Progenitor cell of endocrine pancreas (in vitro differentiated cells): Measurements from ENCODE around the gene ADAMTS14. TPM values are rescaled to one million over a fixed set of nuclear protein-coding genes. Genes with fewer than 3 reads are reported as not detected.
"Not testable (repeated sequence)": the region's sequence is repeated elsewhere in the genome, so short reads cannot be mapped to it uniquely, and the experiment has no call there.

Experiments
- DNase-seq: peaks from one replicate; pipeline ENCODE4 v3.0.0; 2021; ENCODE audit warnings: low spot score; ENCODE audit not compliant: unreplicated experiment
- H3K27ac Mint-ChIP-seq: 2 replicates; pipeline ENCODE4 v1.8.0; 2021; ENCODE audit warnings: mild to moderate bottlenecking, moderate library complexity, mixed read lengths
- H3K27me3 Mint-ChIP-seq: 2 replicates; pipeline ENCODE4 v1.8.0; 2021; ENCODE audit warnings: mixed read lengths
- H3K36me3 Mint-ChIP-seq: 2 replicates; pipeline ENCODE4 v1.8.0; 2022; ENCODE audit warnings: mixed read lengths; ENCODE audit not compliant: insufficient read depth
- H3K4me1 Mint-ChIP-seq: 2 replicates; pipeline ENCODE4 v1.8.0; 2021; ENCODE audit warnings: low read depth, mixed read lengths
- H3K4me3 Mint-ChIP-seq: 2 replicates; pipeline ENCODE4 v1.8.0; 2021; ENCODE audit warnings: low read depth, mild to moderate bottlenecking, moderate library complexity, mixed read lengths
- H3K9me3 Mint-ChIP-seq: 2 replicates; pipeline ENCODE4 v1.8.0; 2021; ENCODE audit warnings: low read depth, mixed read lengths
- CTCF ChIP-seq: fragments of 200-600 bp; sonication (generic); IDR thresholded peaks from one replicate; pipeline ENCODE4 v1.5.0; 2021; ENCODE audit warnings: antibody characterized with exemption, mild to moderate bottlenecking; ENCODE audit not compliant: unreplicated experiment
- total RNA-seq: library from RNA; stranded (reverse); gene quantifications from 2 replicates; pipeline ENCODE4 v1.2.1, GENCODE V29; 2021

Gene ADAMTS14
- total RNA-seq, 1 donor from 2014 or later = 0.05 TPM

- Mint-ChIP-seq H3K4me3 (no peak overlapping the region), H3K9me3 (peaks cover 8% of the 10 kb centered on the region), H3K27ac (no peak overlapping the region), H3K27me3 (no peaks in the 10 kb centered on the region), H3K36me3 (no peaks in the 10 kb centered on the region), H3K4me1 (no peaks in the 10 kb centered on the region)
- no peak for TF ChIP-seq CTCF
- no peak for DNase-seq
Observed at GRCh38 chr10:70659306-70659705, 13.0 kb upstream of the ADAMTS14 start.

GRCh38 chr10:70660722-70661121 is 11.6 kb upstream of the ADAMTS14 start:
- Mint-ChIP-seq H3K9me3 (peaks cover 8% of the 10 kb centered on the region), H3K4me1 (no peaks in the 10 kb centered on the region), H3K36me3 (no peaks in the 10 kb centered on the region), H3K4me3 (no peak overlapping the region), H3K27ac (no peak overlapping the region), H3K27me3 (no peaks in the 10 kb centered on the region)
- no peak for DNase-seq
- no peak for TF ChIP-seq CTCF

GRCh38 chr10:70661623-70662361 is 10.5 kb upstream of the ADAMTS14 start:
- no peak for TF ChIP-seq CTCF
- no peaks in the 10 kb centered on the region for H3K27me3 Mint-ChIP-seq

DNA sequence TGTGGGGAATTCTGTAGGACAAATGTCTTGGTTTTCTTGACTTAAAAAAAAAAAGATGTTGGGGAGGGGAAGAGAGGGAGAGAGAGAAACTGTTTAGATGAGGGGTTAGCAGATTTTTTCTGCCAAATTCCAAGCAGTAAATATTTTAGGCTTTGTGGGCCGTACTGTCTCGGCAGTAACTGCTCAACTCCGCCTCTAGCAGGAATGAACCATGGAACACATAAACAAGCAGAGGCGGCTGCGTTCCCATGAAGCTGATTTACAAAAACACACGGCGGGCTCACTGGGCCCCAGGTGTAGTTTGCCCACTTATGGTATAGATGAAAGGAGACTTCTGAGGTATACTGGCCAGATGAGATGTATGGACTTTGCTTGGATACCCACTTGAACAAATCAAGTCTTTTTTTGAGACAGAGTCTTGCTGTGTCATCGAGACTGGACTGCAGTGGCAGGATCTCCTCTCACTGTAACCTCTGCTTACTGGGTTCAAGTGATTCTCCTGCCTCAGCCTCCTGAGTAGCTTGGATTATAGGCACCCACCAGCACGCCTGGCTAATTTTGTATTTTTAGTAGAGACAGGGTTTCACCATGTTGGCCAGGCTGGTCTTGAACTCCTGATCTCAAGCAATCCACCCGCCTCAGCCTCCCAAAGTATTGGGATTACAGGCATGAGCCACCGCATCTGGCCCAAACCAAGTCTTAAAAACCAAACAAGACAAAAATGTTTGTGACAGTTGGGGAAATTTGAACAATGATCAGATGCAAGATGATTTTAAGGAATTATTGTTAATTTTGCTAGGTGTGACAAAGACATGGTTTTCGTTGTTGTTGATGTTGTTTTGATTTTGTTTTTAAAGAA is 9.7 kb upstream of the ADAMTS14 start:
- Mint-ChIP-seq H3K4me3 (no peak overlapping the region), H3K27ac (no peak overlapping the region), H3K4me1 (no peaks in the 10 kb centered on the region), H3K27me3 (no peaks in the 10 kb centered on the region), H3K36me3 (no peaks in the 10 kb centered on the region), H3K9me3 (peaks cover 8% of the 10 kb centered on the region)
- DNase-seq = no peak
- no peak for TF ChIP-seq CTCF

More at GRCh38 chr10:70661623-70662361, 10.5 kb upstream of the ADAMTS14 start:
- Mint-ChIP-seq H3K9me3 (peaks cover 8% of the 10 kb centered on the region), H3K4me1 (no peaks in the 10 kb centered on the region), H3K4me3 (no peak overlapping the region), H3K36me3 (no peaks in the 10 kb centered on the region), H3K27ac (no peak overlapping the region)
- DNase-seq = no peak

DNA sequence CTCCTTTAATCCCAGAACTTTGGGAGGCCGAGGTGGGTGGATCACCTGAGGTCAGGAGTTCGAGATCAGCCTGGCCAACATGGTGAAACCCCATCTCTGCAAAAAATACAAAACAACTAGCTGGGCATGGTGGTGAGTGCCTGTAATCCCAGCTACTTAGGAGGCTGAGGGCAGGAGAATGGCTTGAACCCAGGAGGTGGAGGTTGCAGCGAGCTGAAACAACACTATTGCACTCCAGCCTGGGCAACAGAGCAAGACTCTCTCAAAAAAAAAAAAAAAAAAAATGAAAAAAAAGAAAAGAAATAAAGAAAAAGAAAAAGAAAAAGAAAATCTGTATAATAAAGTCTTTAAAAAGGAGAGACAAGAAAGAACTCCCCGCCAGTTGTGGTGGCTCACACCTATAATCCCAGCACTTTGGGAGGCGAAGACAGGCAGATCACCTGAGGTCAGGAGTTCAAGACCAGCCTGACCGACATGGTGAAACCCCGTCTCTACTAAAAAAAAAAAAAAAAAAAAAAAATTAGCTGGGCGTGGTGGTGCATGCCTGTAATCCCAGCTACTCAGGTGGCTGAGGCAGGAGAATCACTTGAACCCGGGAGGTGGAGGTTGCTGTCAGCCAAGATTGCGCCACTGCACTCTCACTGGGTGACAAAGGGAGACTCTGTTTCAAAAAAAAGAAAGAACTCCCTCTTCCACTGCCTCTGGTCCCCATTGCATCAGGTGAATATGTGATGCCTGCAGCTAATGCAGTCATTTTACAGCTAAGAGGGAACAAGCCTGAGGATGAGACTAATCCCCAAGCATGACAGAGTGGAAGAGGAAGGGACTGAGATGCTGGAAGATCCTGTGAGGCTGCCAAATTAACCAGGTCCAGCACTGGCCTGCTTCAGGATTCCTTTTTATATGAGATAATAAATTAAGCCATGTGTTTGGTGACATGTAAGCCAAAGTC is 8.6 kb upstream of the ADAMTS14 start:
- H3K36me3 Mint-ChIP-seq, H3K27ac Mint-ChIP-seq, H3K4me3 Mint-ChIP-seq, DNase-seq, H3K27me3 Mint-ChIP-seq, H3K4me1 Mint-ChIP-seq: not testable (repeated sequence)
- peaks cover 13% of the 10 kb centered on the region for H3K9me3 Mint-ChIP-seq
